Endothelial cell (in vitro differentiated cells): ENCODE results near the gene CS. TPM values are rescaled to one million over a fixed set of nuclear protein-coding genes. Genes with fewer than 3 reads are reported as not detected.
"Not testable (repeated sequence)": the region's sequence is repeated elsewhere in the genome, so short reads cannot be mapped to it uniquely, and the experiment has no call there.

Experiments
- DNase-seq: peaks from one replicate; pipeline ENCODE4 v3.0.0; 2021; ENCODE audit warnings: low spot score
- H3K27ac Mint-ChIP-seq: one replicate; pipeline ENCODE4 v1.8.0; 2021; ENCODE audit warnings: mixed read lengths, inconsistent platforms; ENCODE audit not compliant: unreplicated experiment
- H3K27me3 Mint-ChIP-seq: one replicate; pipeline ENCODE4 v1.8.0; 2021; ENCODE audit warnings: mild to moderate bottlenecking, moderate library complexity, mixed read lengths, inconsistent platforms; ENCODE audit not compliant: unreplicated experiment
- H3K36me3 Mint-ChIP-seq: one replicate; pipeline ENCODE4 v1.8.0; 2021; ENCODE audit warnings: mild to moderate bottlenecking, low read depth, mixed read lengths, inconsistent platforms; ENCODE audit not compliant: unreplicated experiment
- H3K4me1 Mint-ChIP-seq: one replicate; pipeline ENCODE4 v1.8.0; 2021; ENCODE audit warnings: mild to moderate bottlenecking, mixed read lengths, inconsistent platforms; ENCODE audit not compliant: unreplicated experiment
- H3K4me3 Mint-ChIP-seq: one replicate; pipeline ENCODE4 v1.8.0; 2021; ENCODE audit warnings: mild to moderate bottlenecking, mixed read lengths, inconsistent platforms; ENCODE audit not compliant: unreplicated experiment
- H3K9me3 Mint-ChIP-seq: one replicate; pipeline ENCODE4 v1.8.0; 2021; ENCODE audit warnings: mixed read lengths, inconsistent platforms; ENCODE audit not compliant: unreplicated experiment
- total RNA-seq: library from RNA; stranded (reverse); fragmentation: NEBNext Ultra II Directional; extraction: Animal tissue kit (Norgen Biotek cat#: 25700); gene quantifications from one replicate; pipeline ENCODE4 v1.2.1, GENCODE V29; 2021; ENCODE audit not compliant: unreplicated experiment
- TF ChIP-seq, protein P1 (sequence below): fragments of 200-600 bp; sonication (generic); IDR thresholded peaks from one replicate; pipeline ENCODE4 v1.5.0; 2021; ENCODE audit warnings: antibody characterized with exemption; ENCODE audit not compliant: unreplicated experiment

Gene CS
- total RNA-seq, 1 donor from 2014 or later = 187 TPM

DNA sequence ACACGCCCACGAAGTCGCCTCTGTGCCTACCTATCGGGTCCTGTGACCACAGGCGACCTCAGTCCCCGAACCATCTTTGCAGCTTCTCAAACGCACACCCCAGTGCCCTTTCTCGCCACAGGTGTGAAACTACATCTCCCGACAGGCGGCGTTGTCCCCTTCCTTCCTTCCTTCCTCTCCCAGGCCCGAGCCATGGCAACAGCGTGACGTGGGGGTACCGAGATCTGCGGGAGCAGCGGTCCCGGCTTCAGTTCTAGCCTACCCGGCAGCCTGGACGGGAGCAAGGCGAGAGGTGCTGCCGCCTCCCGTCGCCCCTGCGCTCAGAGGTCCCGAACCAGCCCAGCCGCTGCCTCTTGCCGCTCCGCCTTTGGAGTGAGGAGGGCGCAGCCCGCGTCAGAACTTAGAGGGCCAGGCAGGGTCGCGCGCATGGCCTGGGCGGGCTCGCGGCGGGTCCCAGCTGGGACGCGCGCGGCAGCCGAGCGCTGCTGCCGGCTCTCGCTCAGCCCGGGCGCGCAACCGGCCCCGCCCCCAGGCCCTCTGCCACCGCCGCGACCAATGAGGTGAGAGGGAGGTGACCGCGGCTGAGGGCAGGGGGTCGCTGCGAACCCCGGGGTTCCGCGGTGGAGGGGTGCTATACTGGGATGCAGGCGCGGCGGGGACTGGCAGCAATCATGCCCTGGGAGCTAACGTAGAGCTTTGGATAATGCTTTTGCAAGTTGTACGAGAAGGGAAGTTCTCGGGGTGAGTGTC is 33.3 kb downstream of the CS start, which contains the start of gene COQ10A:
TSS of gene COQ10A (plus strand) at position 250 of the 750 bp plus-strand sequence. CDS start at position 427, 177 bp downstream.
- Mint-ChIP-seq H3K27ac (peak within 1 kb of the TSS; percentile 84), H3K27me3 (peaks cover 2% of the 10 kb centered on the region), H3K4me1 (peaks cover 12% of the 10 kb centered on the region), H3K36me3 (peaks cover 13% of the 10 kb centered on the region), H3K9me3 (no peaks in the 10 kb centered on the region), H3K4me3 (peak within 1 kb of the TSS; percentile 94)
- TF ChIP-seq, protein P1, sequence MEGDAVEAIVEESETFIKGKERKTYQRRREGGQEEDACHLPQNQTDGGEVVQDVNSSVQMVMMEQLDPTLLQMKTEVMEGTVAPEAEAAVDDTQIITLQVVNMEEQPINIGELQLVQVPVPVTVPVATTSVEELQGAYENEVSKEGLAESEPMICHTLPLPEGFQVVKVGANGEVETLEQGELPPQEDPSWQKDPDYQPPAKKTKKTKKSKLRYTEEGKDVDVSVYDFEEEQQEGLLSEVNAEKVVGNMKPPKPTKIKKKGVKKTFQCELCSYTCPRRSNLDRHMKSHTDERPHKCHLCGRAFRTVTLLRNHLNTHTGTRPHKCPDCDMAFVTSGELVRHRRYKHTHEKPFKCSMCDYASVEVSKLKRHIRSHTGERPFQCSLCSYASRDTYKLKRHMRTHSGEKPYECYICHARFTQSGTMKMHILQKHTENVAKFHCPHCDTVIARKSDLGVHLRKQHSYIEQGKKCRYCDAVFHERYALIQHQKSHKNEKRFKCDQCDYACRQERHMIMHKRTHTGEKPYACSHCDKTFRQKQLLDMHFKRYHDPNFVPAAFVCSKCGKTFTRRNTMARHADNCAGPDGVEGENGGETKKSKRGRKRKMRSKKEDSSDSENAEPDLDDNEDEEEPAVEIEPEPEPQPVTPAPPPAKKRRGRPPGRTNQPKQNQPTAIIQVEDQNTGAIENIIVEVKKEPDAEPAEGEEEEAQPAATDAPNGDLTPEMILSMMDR = peak; percentile 59
- peak; percentile 86 for DNase-seq

DNA sequence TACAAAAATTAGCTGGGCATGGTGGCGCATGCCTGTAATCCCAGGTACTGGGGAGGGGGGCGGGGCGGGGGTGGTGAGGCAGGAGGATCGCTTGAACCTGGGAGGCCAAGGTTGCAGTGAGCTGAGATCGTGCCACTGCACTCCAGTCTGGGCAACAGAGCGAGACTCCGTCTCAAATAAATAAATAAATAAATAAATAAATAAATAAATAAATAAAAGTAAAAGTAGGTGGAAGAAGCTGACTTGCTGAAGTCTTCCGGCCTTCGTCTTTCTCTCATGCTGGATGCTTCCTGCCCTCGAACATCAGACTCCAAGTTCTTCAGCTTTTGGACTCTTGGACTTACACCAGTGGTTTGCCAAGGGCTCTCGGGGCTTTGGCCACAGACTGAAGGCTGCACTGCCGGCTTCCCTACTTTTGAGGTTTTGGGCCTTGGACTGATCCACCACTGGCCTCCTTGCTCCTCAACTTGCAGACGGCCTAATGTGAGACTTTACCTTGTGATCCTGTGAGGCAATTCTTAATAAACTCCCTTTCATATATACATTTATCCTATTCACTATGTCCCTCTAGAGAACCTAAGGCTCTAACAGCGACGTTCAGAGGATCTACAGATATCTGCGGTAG is 34.0 kb downstream of the CS start:
- not testable (repeated sequence) for DNase-seq, H3K27me3 Mint-ChIP-seq, H3K36me3 Mint-ChIP-seq, H3K9me3 Mint-ChIP-seq
- Mint-ChIP-seq H3K4me3 (peak overlapping the region; percentile 94), H3K27ac (peak overlapping the region; percentile 84), H3K4me1 (peaks cover 12% of the 10 kb centered on the region)

DNA sequence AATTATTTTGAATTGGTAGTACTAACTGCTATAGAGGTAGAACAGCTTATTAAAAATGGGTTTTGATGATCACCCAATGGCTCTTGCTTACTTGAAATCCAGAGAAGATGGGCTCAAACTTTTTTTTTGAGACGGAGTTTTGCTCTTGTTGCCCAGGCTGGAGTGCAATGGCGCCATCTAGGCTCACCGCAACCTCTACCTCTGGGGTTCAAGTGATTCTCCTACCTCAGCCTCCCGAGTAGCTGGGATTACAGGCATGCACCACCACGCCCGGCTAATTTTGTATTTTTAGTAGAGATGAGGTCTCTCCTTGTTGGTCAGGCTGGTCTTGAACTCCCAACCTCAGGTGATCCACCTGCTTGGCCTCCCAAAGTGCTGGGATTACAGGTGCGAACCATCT is 37.2 kb downstream of the CS start:
- H3K4me1 Mint-ChIP-seq = peaks cover 17% of the 10 kb centered on the region
- H3K27me3 Mint-ChIP-seq, H3K9me3 Mint-ChIP-seq, H3K27ac Mint-ChIP-seq, H3K36me3 Mint-ChIP-seq, DNase-seq, H3K4me3 Mint-ChIP-seq: not testable (repeated sequence)

DNA sequence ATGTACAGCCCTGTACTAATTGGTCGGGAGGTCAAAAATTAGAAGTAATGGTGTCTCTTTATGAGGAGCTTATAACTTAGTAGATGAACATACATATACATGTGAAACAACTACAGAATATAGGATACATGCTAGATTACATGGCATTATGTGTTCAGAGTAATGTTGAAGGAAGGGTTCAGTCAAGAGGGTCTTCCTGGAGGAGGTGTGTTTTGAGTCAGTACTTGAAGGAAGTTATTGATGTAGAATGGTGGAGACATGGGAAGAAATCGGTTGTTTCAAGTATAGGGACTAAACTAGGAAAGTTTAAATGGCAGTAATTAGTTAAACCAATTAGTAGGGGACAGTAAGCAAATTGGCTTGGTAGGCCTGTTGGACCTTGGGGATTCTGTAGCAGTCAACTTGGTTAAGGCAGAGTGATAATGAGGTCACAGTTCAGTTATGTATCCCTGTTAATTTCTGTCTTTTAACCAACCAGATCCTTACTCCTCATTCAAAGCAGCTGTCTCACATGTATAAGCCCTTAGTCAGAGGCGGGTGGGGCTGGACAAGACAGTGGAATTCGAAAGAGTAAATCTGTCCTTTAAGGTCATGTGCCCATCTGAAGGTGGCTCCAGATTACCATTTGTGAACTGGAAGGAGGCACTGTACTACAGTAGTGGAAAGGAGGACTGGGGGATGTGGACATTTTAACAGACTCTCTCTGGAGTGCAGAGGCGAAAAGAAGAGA is 38.5 kb downstream of the CS start:
- DNase-seq = no peak
- peaks cover 3% of the 10 kb centered on the region for H3K27me3 Mint-ChIP-seq
- TF ChIP-seq, protein P1 = no peak
- H3K4me1 Mint-ChIP-seq = peaks cover 11% of the 10 kb centered on the region
- no peak overlapping the region for H3K27ac Mint-ChIP-seq
- no peak overlapping the region for H3K4me3 Mint-ChIP-seq
- no peaks in the 10 kb centered on the region for H3K36me3 Mint-ChIP-seq
- H3K9me3 Mint-ChIP-seq = no peaks in the 10 kb centered on the region

DNA sequence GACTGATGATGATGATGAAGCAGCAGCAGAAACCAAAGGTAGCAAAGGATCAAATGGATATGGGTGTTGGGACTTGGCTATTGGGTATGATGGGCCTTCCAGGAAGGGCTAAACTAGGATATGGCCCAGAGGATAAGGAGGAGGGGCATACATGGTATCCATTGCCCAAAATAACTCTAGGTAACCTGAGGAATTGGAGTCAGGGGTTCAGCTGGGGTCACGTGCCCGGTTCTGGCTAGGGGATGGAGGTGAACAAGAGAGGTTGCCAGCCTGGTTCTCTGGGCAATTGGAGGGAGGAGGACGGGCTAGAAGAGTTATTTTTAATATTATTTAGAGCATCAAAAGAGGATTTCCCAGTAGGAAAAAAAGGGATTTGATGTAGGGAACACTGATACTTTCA is 39.2 kb downstream of the CS start:
- peaks cover 4% of the 10 kb centered on the region for H3K36me3 Mint-ChIP-seq
- DNase-seq = no peak
- H3K4me3 Mint-ChIP-seq = no peak overlapping the region
- peaks cover 12% of the 10 kb centered on the region for H3K4me1 Mint-ChIP-seq
- H3K27ac Mint-ChIP-seq = no peak overlapping the region
- no peaks in the 10 kb centered on the region for H3K9me3 Mint-ChIP-seq
- peaks cover 6% of the 10 kb centered on the region for H3K27me3 Mint-ChIP-seq
- TF ChIP-seq, protein P1 = no peak
